Measurements from ENCODE around the gene BORCS5.

BORCS5 gene

GRCh38 chr12:12367482-12367998 lies 10.7 kb downstream of the BORCS5 start:
- no peak overlapping the region for H3K9ac ChIP-seq (ENCODE audit: low read depth, low read length, poor library complexity, severe bottlenecking)
- H3K79me2 ChIP-seq (ENCODE audit: insufficient read depth, low read length): no peaks in the 10 kb centered on the region
- no peaks in the 10 kb centered on the region for H3F3A ChIP-seq (ENCODE audit: low read depth)
- H2AFZ ChIP-seq (ENCODE audit: low read length): no peak overlapping the region
- H3K27me3 ChIP-seq (ENCODE audit: insufficient read depth, low read length, poor library complexity, severe bottlenecking): no peaks in the 10 kb centered on the region
- H3K9me3 ChIP-seq (ENCODE audit: insufficient read depth, low read depth, low read length): no peaks in the 10 kb centered on the region
- H3K4me1 ChIP-seq (ENCODE audit: insufficient read depth, low read length, poor library complexity, severe bottlenecking): peaks cover 4% of the 10 kb centered on the region
- H4K20me1 ChIP-seq (ENCODE audit: insufficient read depth, low read length, poor library complexity, severe bottlenecking): no peaks in the 10 kb centered on the region
- TF ChIP-seq CTCF (conservative IDR thresholded peaks at IDR 0.05; ENCODE audit: low read length) (no peak), EZH2phosphoT487 (IDR thresholded peaks at IDR 0.05; ENCODE audit: borderline replicate concordance) (no peak)
- no peak overlapping the region for H3K4me2 ChIP-seq (ENCODE audit: low read depth, low read length, poor library complexity, severe bottlenecking)
- no peak overlapping the region for H3K4me3 ChIP-seq (ENCODE audit: low read length, poor library complexity, severe bottlenecking)
- H3K9me2 ChIP-seq (replicated peaks; ENCODE audit: low read depth, low read length): no peaks in the 10 kb centered on the region
- no peaks in the 10 kb centered on the region for H3K36me3 ChIP-seq (ENCODE audit: insufficient read depth, low read length)

- no peaks in the 10 kb centered on the region for H3F3A ChIP-seq (ENCODE audit: low read depth)
- H2AFZ ChIP-seq (ENCODE audit: low read length): no peak overlapping the region
- TF ChIP-seq EZH2phosphoT487 (IDR thresholded peaks at IDR 0.05; ENCODE audit: borderline replicate concordance) (no peak), CTCF (conservative IDR thresholded peaks at IDR 0.05; ENCODE audit: low read length) (no peak)
- H3K9me3 ChIP-seq (ENCODE audit: insufficient read depth, low read depth, low read length): no peaks in the 10 kb centered on the region
- no peak overlapping the region for H3K4me2 ChIP-seq (ENCODE audit: low read depth, low read length, poor library complexity, severe bottlenecking)
- H3K9ac ChIP-seq (ENCODE audit: low read depth, low read length, poor library complexity, severe bottlenecking): no peak overlapping the region
- H3K79me2 ChIP-seq (ENCODE audit: insufficient read depth, low read length): no peaks in the 10 kb centered on the region
- H3K4me3 ChIP-seq (ENCODE audit: low read length, poor library complexity, severe bottlenecking): no peak overlapping the region
- H4K20me1 ChIP-seq (ENCODE audit: insufficient read depth, low read length, poor library complexity, severe bottlenecking): no peaks in the 10 kb centered on the region
- H3K4me1 ChIP-seq (ENCODE audit: insufficient read depth, low read length, poor library complexity, severe bottlenecking): no peaks in the 10 kb centered on the region
- no peaks in the 10 kb centered on the region for H3K9me2 ChIP-seq (replicated peaks; ENCODE audit: low read depth, low read length)
- H3K36me3 ChIP-seq (ENCODE audit: insufficient read depth, low read length): no peaks in the 10 kb centered on the region
- H3K27me3 ChIP-seq (ENCODE audit: insufficient read depth, low read length, poor library complexity, severe bottlenecking): no peaks in the 10 kb centered on the region
These were observed 16.3 kb downstream of the BORCS5 start for GRCh38 chr12:12372946-12373722.

GRCh38 chr12:12376646-12377448 lies 20.0 kb downstream of the BORCS5 start:
- no peak for TF ChIP-seq EZH2phosphoT487 (IDR thresholded peaks at IDR 0.05; ENCODE audit: borderline replicate concordance)
- TF ChIP-seq CTCF (conservative IDR thresholded peaks at IDR 0.05; ENCODE audit: low read length): peak; percentile 62

More at GRCh38 chr12:12376646-12377448, 20.0 kb downstream of the BORCS5 start:
- no peak overlapping the region for H3K4me2 ChIP-seq (ENCODE audit: low read depth, low read length, poor library complexity, severe bottlenecking)
- H3K27me3 ChIP-seq (ENCODE audit: insufficient read depth, low read length, poor library complexity, severe bottlenecking): no peaks in the 10 kb centered on the region
- H4K20me1 ChIP-seq (ENCODE audit: insufficient read depth, low read length, poor library complexity, severe bottlenecking): no peaks in the 10 kb centered on the region
- H3K36me3 ChIP-seq (ENCODE audit: insufficient read depth, low read length): no peaks in the 10 kb centered on the region
- no peak overlapping the region for H3K9ac ChIP-seq (ENCODE audit: low read depth, low read length, poor library complexity, severe bottlenecking)
- no peaks in the 10 kb centered on the region for H3K9me3 ChIP-seq (ENCODE audit: insufficient read depth, low read depth, low read length)
- no peak overlapping the region for H3K4me3 ChIP-seq (ENCODE audit: low read length, poor library complexity, severe bottlenecking)
- no peaks in the 10 kb centered on the region for H3F3A ChIP-seq (ENCODE audit: low read depth)
- H3K79me2 ChIP-seq (ENCODE audit: insufficient read depth, low read length): no peaks in the 10 kb centered on the region
- H3K4me1 ChIP-seq (ENCODE audit: insufficient read depth, low read length, poor library complexity, severe bottlenecking): peaks cover 10% of the 10 kb centered on the region
- H3K9me2 ChIP-seq (replicated peaks; ENCODE audit: low read depth, low read length): no peaks in the 10 kb centered on the region
- no peak overlapping the region for H2AFZ ChIP-seq (ENCODE audit: low read length)

Data from Loucy (cell line).